OCI-LY1 (cell line): ENCODE results near the gene MCTP1.
A peak's percentile ranks its signal among the peaks of the same experiment; 100 is the strongest.

Source experiments
- H2AFZ ChIP-seq: fragments of 200-600 bp; sonication (generic), shearing (Covaris generic); 2 replicates; pipeline ENCODE4 v1.6.0; 2014; ENCODE audit warnings: antibody characterized with exemption, mild to moderate bottlenecking, low read length
- H3F3A ChIP-seq: fragments of 200-600 bp; sonication (generic), shearing (Covaris generic); 2 replicates; pipeline ENCODE4 v1.6.0; 2014; ENCODE audit warnings: mild to moderate bottlenecking, antibody characterized with exemption, low read length, moderate library complexity; ENCODE audit not compliant: insufficient read depth
- H3K27ac ChIP-seq: fragments of 200-600 bp; sonication (generic); 2 replicates; pipeline ENCODE4 v1.5.1; 2014; ENCODE audit warnings: low read length, mixed run types, mild to moderate bottlenecking, low read depth; ENCODE audit not compliant: poor library complexity, severe bottlenecking
- H3K27me3 ChIP-seq: fragments of 200-600 bp; sonication (generic); 2 replicates; pipeline ENCODE4 v1.6.0; 2014; ENCODE audit warnings: antibody characterized with exemption, mild to moderate bottlenecking, low read length, moderate library complexity; ENCODE audit not compliant: insufficient read depth
- H3K36me3 ChIP-seq: fragments of 200-600 bp; sonication (generic); 2 replicates; pipeline ENCODE4 v1.6.1; 2014; ENCODE audit warnings: mild to moderate bottlenecking, antibody characterized with exemption, low read length, moderate library complexity, mixed read lengths; ENCODE audit not compliant: insufficient read depth
- H3K4me1 ChIP-seq: fragments of 200-600 bp; sonication (generic); 2 replicates; pipeline ENCODE4 v1.5.1; 2014; ENCODE audit warnings: mild to moderate bottlenecking, low read length, moderate library complexity; ENCODE audit not compliant: insufficient read depth, severe bottlenecking
- H3K4me2 ChIP-seq: fragments of 200-600 bp; sonication (generic), shearing (Covaris generic); 2 replicates; pipeline ENCODE4 v1.6.1; 2014; ENCODE audit warnings: low read length
- H3K4me3 ChIP-seq: fragments of 200-600 bp; sonication (generic); 2 replicates; pipeline ENCODE4 v1.5.1; 2014; ENCODE audit warnings: low read length, low read depth, mild to moderate bottlenecking, mixed read lengths; ENCODE audit not compliant: poor library complexity, severe bottlenecking
- H3K79me2 ChIP-seq: fragments of 200-600 bp; shearing (Covaris generic); 2 replicates; pipeline ENCODE4 v1.6.1; 2016; ENCODE audit warnings: mixed run types, low read length, mixed read lengths; ENCODE audit not compliant: insufficient read depth
- H3K9ac ChIP-seq: fragments of 200-600 bp; sonication (generic), shearing (Covaris generic); 2 replicates; pipeline ENCODE4 v1.6.1; 2014; ENCODE audit warnings: mild to moderate bottlenecking, low read length, mixed read lengths
- H3K9me2 ChIP-seq: fragments of 200-600 bp; sonication (generic), shearing (Covaris generic); 2 replicates; pipeline ENCODE4 v1.6.1; 2014; ENCODE audit warnings: low read depth, mild to moderate bottlenecking, low read length, mixed read lengths
- H3K9me3 ChIP-seq: fragments of 200-600 bp; shearing (Covaris generic); 2 replicates; pipeline ENCODE4 v1.6.1; 2014; ENCODE audit warnings: low read length, mixed read lengths
- H4K20me1 ChIP-seq: fragments of 200-600 bp; sonication (generic), shearing (Covaris generic); 2 replicates; pipeline ENCODE4 v1.6.0; 2016; ENCODE audit warnings: mild to moderate bottlenecking, low read length; ENCODE audit not compliant: insufficient read depth
- EZH2 ChIP-seq: fragments of 200-600 bp; sonication (generic), shearing (Covaris generic); IDR thresholded peaks from 2 replicates; pipeline ENCODE4 v1.8.0; 2017; ENCODE audit warnings: borderline replicate concordance, mixed run types, mild to moderate bottlenecking, antibody characterized with exemption, low read length, moderate library complexity, mixed read lengths
- TF ChIP-seq, protein P1 (sequence below): fragments of 200-600 bp; sonication (generic), shearing (Covaris generic); IDR thresholded peaks from 2 replicates; pipeline ENCODE4 v1.5.1; 2017; ENCODE audit warnings: mild to moderate bottlenecking, antibody characterized with exemption, low read length, moderate library complexity, mixed read lengths

The MCTP1 gene

DNA sequence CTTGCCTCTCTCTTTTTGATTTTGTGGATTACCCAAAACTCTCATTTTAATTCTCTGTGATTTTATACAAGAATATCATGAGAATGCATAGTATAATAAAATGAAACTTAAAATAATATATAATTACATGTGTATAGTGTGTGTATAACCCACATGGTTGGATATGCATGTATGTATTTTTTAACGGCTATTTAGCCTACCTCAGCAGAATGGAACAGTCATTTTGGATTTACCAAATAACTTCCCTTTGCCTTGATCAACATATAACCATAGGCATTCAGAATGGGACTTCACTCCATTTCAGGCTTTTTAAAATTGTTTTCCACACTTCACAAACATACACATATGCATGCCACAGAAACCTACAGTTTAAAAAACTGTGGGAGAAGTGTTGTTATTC is 505.2 kb downstream of the MCTP1 start:
- Histone ChIP-seq H3F3A (no peaks in the 10 kb centered on the region), H3K27ac (no peak overlapping the region)
- TF ChIP-seq, protein P1, sequence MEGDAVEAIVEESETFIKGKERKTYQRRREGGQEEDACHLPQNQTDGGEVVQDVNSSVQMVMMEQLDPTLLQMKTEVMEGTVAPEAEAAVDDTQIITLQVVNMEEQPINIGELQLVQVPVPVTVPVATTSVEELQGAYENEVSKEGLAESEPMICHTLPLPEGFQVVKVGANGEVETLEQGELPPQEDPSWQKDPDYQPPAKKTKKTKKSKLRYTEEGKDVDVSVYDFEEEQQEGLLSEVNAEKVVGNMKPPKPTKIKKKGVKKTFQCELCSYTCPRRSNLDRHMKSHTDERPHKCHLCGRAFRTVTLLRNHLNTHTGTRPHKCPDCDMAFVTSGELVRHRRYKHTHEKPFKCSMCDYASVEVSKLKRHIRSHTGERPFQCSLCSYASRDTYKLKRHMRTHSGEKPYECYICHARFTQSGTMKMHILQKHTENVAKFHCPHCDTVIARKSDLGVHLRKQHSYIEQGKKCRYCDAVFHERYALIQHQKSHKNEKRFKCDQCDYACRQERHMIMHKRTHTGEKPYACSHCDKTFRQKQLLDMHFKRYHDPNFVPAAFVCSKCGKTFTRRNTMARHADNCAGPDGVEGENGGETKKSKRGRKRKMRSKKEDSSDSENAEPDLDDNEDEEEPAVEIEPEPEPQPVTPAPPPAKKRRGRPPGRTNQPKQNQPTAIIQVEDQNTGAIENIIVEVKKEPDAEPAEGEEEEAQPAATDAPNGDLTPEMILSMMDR = no peak
- no peak for TF ChIP-seq EZH2

GRCh38 chr5:94778732-94779131 is 506.2 kb downstream of the MCTP1 start:
- Histone ChIP-seq H3F3A (no peaks in the 10 kb centered on the region), H3K9ac (peak overlapping the region; percentile 25; the same call in 1 of the 2 replicates), H3K27me3 (no peaks in the 10 kb centered on the region), H3K4me1 (peaks cover 60% of the 10 kb centered on the region), H3K27ac (peak overlapping the region; percentile 29), H3K4me3 (peak overlapping the region; percentile 27), H4K20me1 (no peaks in the 10 kb centered on the region), H3K36me3 (no peaks in the 10 kb centered on the region), H3K79me2 (no peaks in the 10 kb centered on the region), H3K4me2 (peak overlapping the region; percentile 40), H3K9me2 (no peaks in the 10 kb centered on the region), H3K9me3 (no peaks in the 10 kb centered on the region), H2AFZ (peak overlapping the region; percentile 57; the same call in 1 of the 2 replicates)
- TF ChIP-seq EZH2 = no peak
- TF ChIP-seq, protein P1 = no peak

More for the DNA sequence above, 505.2 kb downstream of the MCTP1 start:
- H3K4me2 ChIP-seq = no peak overlapping the region
- H3K9me3 ChIP-seq = no peaks in the 10 kb centered on the region
- H3K9ac ChIP-seq = no peak overlapping the region
- no peaks in the 10 kb centered on the region for H3K9me2 ChIP-seq
- peaks cover 70% of the 10 kb centered on the region for H3K4me1 ChIP-seq
- no peaks in the 10 kb centered on the region for H4K20me1 ChIP-seq
- no peaks in the 10 kb centered on the region for H3K79me2 ChIP-seq
- no peaks in the 10 kb centered on the region for H3K27me3 ChIP-seq
- H2AFZ ChIP-seq = no peak overlapping the region
- no peaks in the 10 kb centered on the region for H3K36me3 ChIP-seq
- H3K4me3 ChIP-seq = no peak overlapping the region

GRCh38 chr5:94778299-94778698 is 506.6 kb downstream of the MCTP1 start:
- no peak for TF ChIP-seq EZH2
- TF ChIP-seq, protein P1 = no peak

More at GRCh38 chr5:94778299-94778698, 506.6 kb downstream of the MCTP1 start:
- Histone ChIP-seq H3K4me3 (peak overlapping the region; percentile 27), H3K4me2 (peak overlapping the region; percentile 40), H3K4me1 (peaks cover 56% of the 10 kb centered on the region), H3K27ac (peak overlapping the region; percentile 29), H3K9me3 (no peaks in the 10 kb centered on the region), H3K27me3 (no peaks in the 10 kb centered on the region), H3K9ac (peak overlapping the region; percentile 25; the same call in 1 of the 2 replicates), H2AFZ (peak overlapping the region; percentile 57; the same call in 1 of the 2 replicates), H3F3A (no peaks in the 10 kb centered on the region), H3K79me2 (no peaks in the 10 kb centered on the region), H4K20me1 (no peaks in the 10 kb centered on the region), H3K36me3 (no peaks in the 10 kb centered on the region), H3K9me2 (no peaks in the 10 kb centered on the region)
